ENCODE data around the gene VPS29.
A peak's percentile ranks its signal among the peaks of the same experiment; 100 is the strongest.
"Not testable (repeated sequence)": the region's sequence is repeated elsewhere in the genome, so short reads cannot be mapped to it uniquely, and the experiment has no call there.

The VPS29 gene

DNA sequence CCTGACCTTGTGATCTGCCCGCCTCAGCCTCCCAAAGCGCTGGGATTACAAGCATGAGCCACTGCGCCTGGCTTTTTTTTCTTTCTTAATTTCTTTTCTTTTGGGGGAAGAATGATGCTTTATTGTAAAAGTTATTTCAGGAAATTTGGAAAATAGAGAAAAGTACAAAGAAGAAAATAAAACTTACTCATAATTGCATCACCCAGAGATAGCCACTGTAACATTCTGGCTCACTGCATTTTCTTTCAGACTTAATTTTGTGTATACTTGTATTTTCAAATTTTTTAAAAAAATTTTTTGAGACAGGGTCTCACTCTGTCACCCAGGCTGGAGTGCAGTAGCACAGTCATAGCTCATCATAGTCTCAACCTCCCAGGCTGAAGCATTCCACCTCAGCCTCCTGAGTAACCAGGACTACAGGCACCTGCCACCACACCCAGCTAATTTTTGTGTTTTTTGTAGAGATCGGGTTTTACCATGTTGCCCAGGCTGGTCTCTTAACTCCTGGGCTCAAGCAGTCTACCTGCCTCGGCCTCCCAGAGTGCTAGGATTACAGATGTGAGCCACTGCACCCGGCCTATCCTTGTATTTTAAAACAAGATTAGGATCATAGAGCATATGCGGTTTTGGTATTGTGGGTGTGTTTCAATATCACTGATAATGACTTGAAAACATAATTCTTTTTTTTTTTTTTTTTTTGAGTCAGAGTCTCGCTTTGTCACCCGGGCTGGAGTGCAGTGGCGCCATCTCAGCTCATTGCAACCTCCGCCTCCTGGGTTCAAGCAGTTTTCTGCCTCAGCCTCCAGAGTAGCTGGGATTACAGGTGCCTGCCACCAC, 19.2 kb upstream of the VPS29 start:
- not testable (repeated sequence) for DNase-seq

- DNase-seq = not testable (repeated sequence)
Measured at GRCh38 chr12:110518014-110518413, 16.1 kb upstream of the VPS29 start.

DNA sequence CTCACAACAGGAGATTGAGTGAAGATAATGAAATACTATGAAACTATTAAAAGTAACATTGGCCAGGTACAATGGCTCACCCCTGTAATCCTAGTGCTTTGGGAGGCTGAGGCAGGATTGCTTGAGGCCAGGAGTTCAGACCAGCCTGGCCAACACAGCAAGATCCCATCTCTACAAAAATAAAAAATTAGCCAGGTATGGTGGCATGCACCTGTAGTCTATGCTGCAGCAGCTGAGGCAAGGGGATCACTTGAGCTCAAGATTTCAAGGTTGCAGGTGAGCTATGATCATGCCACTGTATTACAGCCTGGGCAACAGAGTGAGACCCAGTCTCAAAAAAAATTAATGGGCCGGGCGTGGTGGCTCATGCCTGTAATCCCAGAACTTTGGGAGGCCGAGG, 15.1 kb upstream of the VPS29 start:
- no peak for DNase-seq

- no peak for DNase-seq
Measured at GRCh38 chr12:110514363-110514762, 12.5 kb upstream of the VPS29 start.

- DNase-seq = no peak
Measured at GRCh38 chr12:110513842-110514241, 11.9 kb upstream of the VPS29 start.

DNA sequence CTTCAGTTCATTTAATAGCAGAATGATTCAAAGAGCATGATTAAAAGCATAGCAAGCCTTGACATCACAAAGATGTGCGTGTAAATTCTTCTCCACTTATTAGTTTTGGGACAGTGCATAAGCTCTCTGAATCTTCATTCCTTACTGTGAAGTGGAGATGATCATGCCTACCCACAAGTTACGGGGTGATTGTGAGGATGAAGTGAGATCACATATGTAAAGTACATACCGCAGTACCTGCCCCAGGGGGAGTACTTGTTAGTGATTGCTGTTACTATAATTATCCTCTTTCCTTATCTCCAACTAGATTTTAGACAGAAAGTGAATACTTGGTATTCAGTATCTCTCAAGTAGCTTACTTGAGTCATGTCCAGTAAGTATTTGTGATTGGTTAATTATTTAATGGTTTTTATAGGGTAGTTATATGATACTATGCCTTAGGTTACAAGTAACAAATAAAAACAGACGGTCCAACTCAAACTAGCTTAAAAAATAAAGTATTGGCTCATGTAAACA, 6.2 kb upstream of the VPS29 start:
- DNase-seq = no peak

- DNase-seq = no peak
Measured at GRCh38 chr12:110505332-110505731, 3.4 kb upstream of the VPS29 start.

DNA sequence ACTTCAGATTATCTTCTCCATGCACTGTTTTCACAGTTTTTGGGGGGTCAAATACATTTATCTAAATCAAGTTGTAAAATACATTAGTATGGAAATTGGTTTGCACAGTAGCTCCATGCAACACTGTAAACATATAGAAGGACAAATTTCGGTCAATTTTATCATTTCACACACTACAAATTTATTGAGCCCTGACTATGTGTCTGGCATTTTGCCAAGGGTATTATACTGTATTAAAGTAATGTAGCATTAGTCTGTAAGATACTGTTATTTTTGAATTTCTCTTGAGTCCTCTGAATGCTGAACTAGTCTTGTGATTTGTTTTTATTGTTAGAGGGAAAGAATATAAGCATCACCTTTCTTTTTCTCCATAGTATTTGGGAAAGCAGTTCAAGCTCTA, 1.5 kb upstream of the VPS29 start:
- no peak for DNase-seq

- peak; percentile 60 for DNase-seq
Measured at GRCh38 chr12:110501399-110501751, 536 bp downstream of the VPS29 start.

- peak; percentile 68 for DNase-seq
Measured at GRCh38 chr12:110498984-110499706, 2.8 kb downstream of the VPS29 start.

- DNase-seq = no peak
Measured at GRCh38 chr12:110475426-110475825, 26.5 kb downstream of the VPS29 start.

DNA sequence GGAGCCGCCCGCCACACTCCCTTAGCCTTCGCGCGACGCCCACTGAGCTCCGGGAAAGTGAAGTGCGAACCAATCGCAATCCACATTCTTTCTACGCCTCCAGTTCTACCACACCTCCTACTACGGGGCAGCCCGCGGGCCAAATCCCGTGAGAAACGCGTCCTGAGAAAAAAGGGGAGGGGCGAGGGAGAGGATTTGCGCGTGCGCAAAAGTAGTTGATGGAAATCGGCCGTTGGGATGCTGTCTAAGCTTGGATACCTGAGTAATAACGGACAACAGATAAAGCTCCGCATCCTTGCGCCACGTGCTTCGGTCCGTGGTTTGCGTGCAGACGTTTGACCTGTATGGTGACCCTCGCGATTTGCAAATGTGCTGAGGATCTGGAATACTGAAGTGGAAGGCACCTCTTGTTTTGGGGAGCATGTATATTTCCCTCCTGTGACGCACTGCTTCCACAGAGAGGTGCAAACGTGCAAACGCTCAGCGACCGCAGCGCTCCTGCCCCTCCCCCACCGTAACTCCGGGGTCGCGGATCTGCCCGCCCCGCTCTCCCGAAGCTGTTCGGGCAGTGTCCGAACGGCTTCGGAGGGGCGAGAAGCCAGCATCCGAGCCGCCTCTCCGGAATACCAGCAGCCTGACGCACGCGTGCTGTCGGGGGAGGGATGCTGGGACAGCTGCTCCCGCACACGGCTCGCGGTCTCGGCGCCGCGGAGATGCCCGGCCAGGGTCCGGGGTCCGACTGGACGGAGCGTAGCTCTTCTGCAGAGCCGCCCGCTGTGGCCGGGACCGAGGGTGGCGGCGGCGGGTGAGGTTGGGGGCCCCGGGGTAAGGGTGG, 33.5 kb downstream of the VPS29 start, which contains the start of the genes FAM216A and GPN3:
FAM216A (plus strand) TSS at position 632 of the 835 bp plus-strand sequence; CDS start at position 663, 31 bp downstream.
GPN3 (minus strand) TSS at position 44 of the 835 bp plus-strand sequence. CDS start 54 bp downstream, outside the sequence.
- DNase-seq = peak; percentile 99

GRCh38 chr12:110467847-110468213, 34.1 kb downstream of the VPS29 start:
- no peak for DNase-seq

DNA sequence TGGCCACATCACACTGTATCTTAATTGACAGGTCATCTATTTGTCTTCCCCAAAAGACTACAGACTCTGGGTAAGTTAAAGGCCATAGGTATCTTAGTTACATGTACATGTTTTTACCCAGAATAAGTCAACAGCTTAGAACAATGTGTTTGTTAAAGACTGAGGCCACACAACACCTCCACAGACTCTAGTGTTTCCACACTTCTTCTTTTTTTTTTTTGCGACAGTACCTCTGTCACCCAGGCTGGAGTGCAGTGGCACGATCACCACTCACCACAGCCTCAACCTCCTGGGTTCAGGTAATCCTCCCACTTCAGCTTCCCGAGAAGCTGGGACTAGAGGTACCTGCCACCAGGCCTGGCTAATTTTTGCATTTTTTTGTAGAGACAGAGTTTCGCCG, 35.1 kb downstream of the VPS29 start:
- DNase-seq = no peak

GRCh38 chr12:110465765-110466164, 36.1 kb downstream of the VPS29 start:
- DNase-seq = not testable (repeated sequence)

DNA sequence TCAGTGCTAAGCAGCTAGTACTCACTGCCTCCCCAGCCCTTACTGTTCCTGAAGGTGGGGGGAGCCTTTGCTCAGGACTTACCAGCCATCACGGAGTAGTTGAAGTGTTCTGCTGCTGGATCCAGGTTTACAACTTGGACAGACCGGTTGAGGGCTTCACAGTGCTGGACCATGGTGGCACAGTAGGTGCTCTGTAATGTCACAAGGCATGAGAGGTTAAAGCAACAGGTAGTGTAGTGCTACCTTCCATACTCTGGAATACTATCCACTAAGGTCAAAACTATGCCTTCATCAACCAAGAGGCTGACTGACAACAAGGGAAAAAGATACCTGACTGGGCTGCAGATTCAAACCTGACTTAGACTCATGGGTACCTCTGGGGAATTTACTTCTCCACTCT, 36.9 kb downstream of the VPS29 start:
- DNase-seq = no peak

- DNase-seq = not testable (repeated sequence)
Measured at GRCh38 chr12:110461189-110461588, 40.7 kb downstream of the VPS29 start.

- no peak for DNase-seq
Measured at GRCh38 chr12:110458756-110459155, 43.2 kb downstream of the VPS29 start.

- no peak for DNase-seq
Measured at GRCh38 chr12:110453569-110454296, 48.2 kb downstream of the VPS29 start.

GRCh38 chr12:110451263-110451662, 50.6 kb downstream of the VPS29 start:
- DNase-seq = no peak

- peak; percentile 94 for DNase-seq
Measured at GRCh38 chr12:110449799-110450497, 52.0 kb downstream of the VPS29 start, which contains the start of gene ARPC3. Gene ARPC3, minus strand, starts transcription at chr12:110450337. Its CDS starts 77 bp downstream, at chr12:110450260.

Measured in fibroblast of skin of back (primary cell).